ENCODE measurements around the gene ST3GAL6. TPM values are rescaled to one million over a fixed set of nuclear protein-coding genes. Genes with fewer than 3 reads are reported as not detected.

The ST3GAL6 gene
- total RNA-seq, 1 donor from 2014 or later: 46.8 TPM

DNA sequence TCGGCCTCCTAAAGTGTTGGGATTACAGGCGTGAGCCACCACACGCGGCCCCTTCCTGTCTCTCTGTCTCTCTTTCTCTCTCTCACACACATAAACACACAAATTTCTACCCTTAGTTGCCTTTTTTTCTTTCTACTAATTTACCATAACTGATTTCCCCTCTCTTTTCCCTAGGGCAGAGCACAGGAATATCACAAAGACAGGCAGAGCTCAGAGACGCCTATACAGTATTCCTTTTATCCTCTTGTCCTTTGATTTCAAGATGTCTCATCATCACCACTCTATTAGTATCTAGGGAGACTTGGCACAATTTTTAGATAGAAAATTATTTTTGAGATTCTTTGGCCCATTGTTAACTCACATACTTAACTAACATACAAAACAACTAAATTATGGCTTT, 25.8 kb upstream of the ST3GAL6 start:
- no peak overlapping the region for H3K4me3 Mint-ChIP-seq (ENCODE audit: low read depth)
- H3K4me1 Mint-ChIP-seq (ENCODE audit: low read depth): peaks cover 56% of the 10 kb centered on the region
- peaks cover 16% of the 10 kb centered on the region for H3K36me3 Mint-ChIP-seq (ENCODE audit: insufficient read depth)

DNA sequence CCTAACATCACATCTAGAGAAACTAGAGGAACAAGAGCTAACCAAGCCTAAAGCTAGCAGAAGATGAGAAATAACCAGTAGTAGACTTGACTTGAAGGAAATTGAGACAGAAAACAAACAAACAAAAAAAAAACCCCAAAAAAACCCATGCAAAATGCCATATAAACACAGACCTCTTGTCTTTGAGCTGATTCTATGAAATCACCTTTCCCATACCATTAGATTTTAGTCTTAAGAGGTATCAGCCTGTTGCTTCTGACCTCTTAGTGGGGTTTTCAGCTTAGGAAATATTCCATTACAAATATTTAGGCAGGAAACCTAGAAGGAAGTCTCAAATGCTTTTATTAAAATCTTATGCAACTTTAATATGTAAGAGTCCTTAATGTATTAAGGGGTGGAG, 23.9 kb upstream of the ST3GAL6 start:
- H3K27ac Mint-ChIP-seq: no peak overlapping the region
- no peak overlapping the region for H3K4me3 Mint-ChIP-seq (ENCODE audit: low read depth)
- peaks cover 52% of the 10 kb centered on the region for H3K4me1 Mint-ChIP-seq (ENCODE audit: low read depth)
- H3K27me3 Mint-ChIP-seq: no peaks in the 10 kb centered on the region
- peaks cover 4% of the 10 kb centered on the region for H3K9me3 Mint-ChIP-seq (ENCODE audit: low read depth)
- H3K36me3 Mint-ChIP-seq (ENCODE audit: insufficient read depth): peaks cover 18% of the 10 kb centered on the region
- TF ChIP-seq, protein P1, sequence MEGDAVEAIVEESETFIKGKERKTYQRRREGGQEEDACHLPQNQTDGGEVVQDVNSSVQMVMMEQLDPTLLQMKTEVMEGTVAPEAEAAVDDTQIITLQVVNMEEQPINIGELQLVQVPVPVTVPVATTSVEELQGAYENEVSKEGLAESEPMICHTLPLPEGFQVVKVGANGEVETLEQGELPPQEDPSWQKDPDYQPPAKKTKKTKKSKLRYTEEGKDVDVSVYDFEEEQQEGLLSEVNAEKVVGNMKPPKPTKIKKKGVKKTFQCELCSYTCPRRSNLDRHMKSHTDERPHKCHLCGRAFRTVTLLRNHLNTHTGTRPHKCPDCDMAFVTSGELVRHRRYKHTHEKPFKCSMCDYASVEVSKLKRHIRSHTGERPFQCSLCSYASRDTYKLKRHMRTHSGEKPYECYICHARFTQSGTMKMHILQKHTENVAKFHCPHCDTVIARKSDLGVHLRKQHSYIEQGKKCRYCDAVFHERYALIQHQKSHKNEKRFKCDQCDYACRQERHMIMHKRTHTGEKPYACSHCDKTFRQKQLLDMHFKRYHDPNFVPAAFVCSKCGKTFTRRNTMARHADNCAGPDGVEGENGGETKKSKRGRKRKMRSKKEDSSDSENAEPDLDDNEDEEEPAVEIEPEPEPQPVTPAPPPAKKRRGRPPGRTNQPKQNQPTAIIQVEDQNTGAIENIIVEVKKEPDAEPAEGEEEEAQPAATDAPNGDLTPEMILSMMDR (IDR thresholded peaks at IDR 0.05; ENCODE audit: unreplicated experiment): no peak
- DNase-seq (ENCODE audit: low spot score, unreplicated experiment): no peak

More for the DNA sequence above, 25.8 kb upstream of the ST3GAL6 start:
- TF ChIP-seq, protein P1 (IDR thresholded peaks at IDR 0.05; ENCODE audit: unreplicated experiment): no peak
- H3K27me3 Mint-ChIP-seq: no peaks in the 10 kb centered on the region
- no peak overlapping the region for H3K27ac Mint-ChIP-seq
- no peak for DNase-seq (ENCODE audit: low spot score, unreplicated experiment)
- H3K9me3 Mint-ChIP-seq (ENCODE audit: low read depth): peaks cover 4% of the 10 kb centered on the region

DNA sequence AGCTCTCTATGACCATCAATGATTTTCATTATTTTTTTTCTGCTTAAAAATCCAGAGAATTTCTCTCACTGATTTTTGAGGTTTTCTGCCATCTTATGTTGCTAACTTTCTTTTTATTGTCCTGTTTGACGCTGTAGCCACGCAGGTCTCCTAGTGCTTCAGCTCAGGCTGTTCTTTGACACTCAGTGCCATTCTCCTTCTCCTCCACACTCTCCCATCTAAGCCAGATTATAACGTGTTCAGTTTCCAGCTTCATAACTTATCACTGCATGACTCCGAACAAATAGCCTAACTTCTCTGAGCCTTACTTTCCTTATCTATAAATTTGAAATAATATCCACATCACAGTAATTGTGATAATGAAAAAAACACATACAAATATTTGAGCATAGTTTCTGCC, 22.8 kb upstream of the ST3GAL6 start:
- DNase-seq (ENCODE audit: low spot score, unreplicated experiment): no peak
- Mint-ChIP-seq H3K36me3 (ENCODE audit: insufficient read depth) (peaks cover 18% of the 10 kb centered on the region), H3K4me3 (ENCODE audit: low read depth) (no peak overlapping the region)

DNA sequence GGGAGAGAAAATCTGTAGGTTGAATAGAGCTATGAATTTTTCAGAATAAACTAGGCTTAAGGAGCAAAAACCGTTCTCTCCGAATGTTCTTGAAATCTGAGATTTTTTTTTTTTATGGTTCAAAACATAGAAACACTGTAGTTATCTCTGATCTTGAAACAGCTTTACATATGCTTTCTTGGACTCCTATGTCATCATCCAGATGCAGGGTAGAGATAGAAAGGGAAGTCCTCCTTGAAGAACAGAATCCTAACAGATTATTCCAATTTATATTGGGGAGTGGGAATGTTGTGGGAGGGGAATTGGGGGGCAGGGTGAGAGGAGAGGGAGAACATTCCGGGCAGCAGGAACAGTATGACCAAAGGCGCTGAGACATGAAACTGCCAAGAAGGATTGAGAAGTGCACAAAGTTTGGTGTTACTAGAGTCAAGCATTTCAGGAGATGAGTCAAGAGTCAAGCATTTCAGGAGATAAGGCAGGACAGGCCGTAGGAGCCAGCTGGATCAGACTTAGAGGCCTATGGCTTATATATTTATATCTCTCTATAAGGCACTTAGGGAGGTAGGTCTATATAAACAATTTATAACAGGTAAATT, 21.9 kb upstream of the ST3GAL6 start:
- no peak overlapping the region for H3K27ac Mint-ChIP-seq
- peaks cover 16% of the 10 kb centered on the region for H3K36me3 Mint-ChIP-seq (ENCODE audit: insufficient read depth)
- peaks cover 4% of the 10 kb centered on the region for H3K9me3 Mint-ChIP-seq (ENCODE audit: low read depth)
- TF ChIP-seq, protein P1 (IDR thresholded peaks at IDR 0.05; ENCODE audit: unreplicated experiment): no peak
- no peak overlapping the region for H3K4me3 Mint-ChIP-seq (ENCODE audit: low read depth)
- no peaks in the 10 kb centered on the region for H3K27me3 Mint-ChIP-seq
- peaks cover 41% of the 10 kb centered on the region for H3K4me1 Mint-ChIP-seq (ENCODE audit: low read depth)
- DNase-seq (ENCODE audit: low spot score, unreplicated experiment): no peak

More for the DNA sequence above, 22.8 kb upstream of the ST3GAL6 start:
- Mint-ChIP-seq H3K9me3 (ENCODE audit: low read depth) (peaks cover 4% of the 10 kb centered on the region), H3K27ac (no peak overlapping the region), H3K4me1 (ENCODE audit: low read depth) (peaks cover 44% of the 10 kb centered on the region), H3K27me3 (no peaks in the 10 kb centered on the region)
- TF ChIP-seq, protein P1 (IDR thresholded peaks at IDR 0.05; ENCODE audit: unreplicated experiment): no peak

DNA sequence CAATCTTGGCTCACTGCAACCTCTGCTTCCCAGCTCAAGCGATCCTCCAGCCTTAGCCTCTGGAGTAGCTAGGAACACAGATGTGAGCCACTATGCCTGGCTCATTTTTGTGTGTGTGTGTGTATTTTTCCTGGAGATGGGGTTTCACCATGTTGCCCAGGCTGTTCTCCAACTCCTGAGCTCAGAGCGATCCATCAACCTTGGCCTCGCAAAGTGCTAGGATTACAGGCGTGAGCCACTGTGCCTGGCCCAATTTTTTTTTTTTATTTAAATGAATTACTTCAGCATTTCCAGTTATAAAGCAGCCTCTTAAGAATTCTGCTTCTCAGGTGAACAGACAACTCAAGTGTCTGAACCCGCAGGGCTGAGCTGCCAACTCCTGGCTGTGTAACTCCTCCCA, 20.1 kb upstream of the ST3GAL6 start:
- DNase-seq (ENCODE audit: low spot score, unreplicated experiment): no peak
- Mint-ChIP-seq H3K9me3 (ENCODE audit: low read depth) (no peaks in the 10 kb centered on the region), H3K27ac (no peak overlapping the region), H3K36me3 (ENCODE audit: insufficient read depth) (peaks cover 6% of the 10 kb centered on the region), H3K4me1 (ENCODE audit: low read depth) (peaks cover 37% of the 10 kb centered on the region), H3K4me3 (ENCODE audit: low read depth) (no peak overlapping the region), H3K27me3 (no peaks in the 10 kb centered on the region)
- TF ChIP-seq, protein P1 (IDR thresholded peaks at IDR 0.05; ENCODE audit: unreplicated experiment): no peak
